ENCODE data around the gene MED13L. TPM values are rescaled to one million over a fixed set of nuclear protein-coding genes. Genes with fewer than 3 reads are reported as not detected.

MED13L gene
- total and polyA plus RNA-seq, 11 donors, result 12.2 to 84.1 (median 60.2) TPM

DNA sequence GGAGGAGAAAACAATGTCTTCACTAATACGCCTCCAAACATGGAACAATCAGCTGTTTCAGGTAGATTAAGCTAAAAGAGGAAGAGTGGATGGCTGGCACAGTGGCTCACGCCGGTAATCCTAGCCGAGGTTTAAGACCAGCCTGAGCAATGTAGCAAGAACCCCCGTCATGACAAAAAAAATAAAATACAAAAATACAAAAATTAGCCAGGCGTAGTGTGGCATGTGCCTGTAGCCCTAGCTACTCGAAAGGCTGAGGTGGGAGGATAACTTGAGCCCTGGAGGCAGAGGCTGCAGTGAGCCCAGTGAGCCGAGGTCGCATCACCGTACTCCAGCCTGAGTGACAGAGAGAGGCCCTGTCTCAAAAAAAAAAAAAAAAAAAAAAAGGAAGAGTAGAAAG, 1.2 kb upstream of the MED13L start:
- intact Hi-C loops (cut with DNase I), result loop anchor here in 9 of 10 donors (1.0 to 10.0 kb wide), 10 partner anchors 19 to 414 kb away; no protein-coding TSS in a partner anchor
- Histone ChIP-seq H3K4me3 (peak overlapping the region in 3 of 12 donors; percentile 78 to 95 (median 90)), H3K27me3 (no peaks in the 10 kb centered on the region), H3K4me1 (peaks cover 0 to 63% (median 21%) of the 10 kb centered on the region in 12 donors), H3K36me3 (no peaks in the 10 kb centered on the region), H3K27ac (no peak overlapping the region), H3K9me3 (no peaks in the 10 kb centered on the region)
- WGBS, 4 donors, result 88 to 94% (median 91%) methylated on average over 10 of the region's 10 CpGs
- DNase-seq, result peak in 1 of 5 donors; percentile 22
- ATAC-seq, result no peak
- TF ChIP-seq POLR2A (IDR thresholded peaks at IDR 0.05), result no peak
- TF ChIP-seq CTCF (IDR thresholded peaks at IDR 0.05), result no peak

DNA sequence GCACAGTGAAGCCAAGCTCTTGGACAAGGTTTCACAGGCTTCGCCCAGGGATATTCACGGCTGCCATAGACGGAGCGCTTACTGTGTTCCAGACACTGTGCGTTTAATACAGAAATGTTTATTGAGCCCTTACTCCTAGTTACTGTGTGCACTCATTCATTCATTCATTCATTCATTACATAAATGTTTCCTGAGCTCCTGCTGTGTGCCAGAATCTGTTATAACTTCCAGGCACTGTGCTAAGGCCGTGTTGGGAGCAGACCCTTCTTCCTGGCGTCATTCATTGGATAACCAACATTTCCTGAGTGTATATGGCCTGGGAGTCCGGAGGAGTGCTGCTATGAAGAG, 760 bp upstream of the MED13L start:
- WGBS, 4 donors, result 49 to 59% (median 53%) methylated on average over 8 of the region's 8 CpGs
- peaks cover 0 to 63% (median 25%) of the 10 kb centered on the region in 12 donors for H3K4me1 ChIP-seq
- no peaks in the 10 kb centered on the region for H3K27me3 ChIP-seq
- H3K4me3 ChIP-seq, result peak overlapping the region; percentile 15 to 95 (median 88)
- peak overlapping the region in 8 of 12 donors; percentile 23 to 99 (median 94) for H3K27ac ChIP-seq
- TF ChIP-seq POLR2A (IDR thresholded peaks at IDR 0.05) (no peak), CTCF (IDR thresholded peaks at IDR 0.05) (no peak)
- intact Hi-C loops (cut with DNase I), result loop anchor here in 9 of 10 donors (5.0 to 10.0 kb wide), 9 partner anchors 124 to 414 kb away; no protein-coding TSS in a partner anchor
- DNase-seq (no peak), ATAC-seq (no peak)
- no peaks in the 10 kb centered on the region for H3K36me3 ChIP-seq
- H3K9me3 ChIP-seq, result no peaks in the 10 kb centered on the region

- peak in 2 of 12 donors; percentile 4 to 13 for TF ChIP-seq CTCF (IDR thresholded peaks at IDR 0.05)
- TF ChIP-seq POLR2A (IDR thresholded peaks at IDR 0.05), result no peak
- Histone ChIP-seq H3K27ac (peak overlapping the region; percentile 90 to 99 (median 95)), H3K27me3 (no peaks in the 10 kb centered on the region), H3K36me3 (no peaks in the 10 kb centered on the region), H3K4me1 (peaks cover 0 to 56% (median 34%) of the 10 kb centered on the region in 12 donors), H3K9me3 (no peaks in the 10 kb centered on the region), H3K4me3 (peak overlapping the region; percentile 71 to 95 (median 88))
- ATAC-seq (peak; percentile 12 to 62 (median 38)), DNase-seq (peak; percentile 61 to 88 (median 77))
- WGBS, 4 donors, result 0 to 1% (median 1%) methylated on average over 38 to 101 of the region's 104 CpGs
- intact Hi-C loops (cut with DNase I), result loop anchor here in 9 of 10 donors (1.0 to 10.0 kb wide), 12 partner anchors 125 to 415 kb away; no protein-coding TSS in a partner anchor
Observed at GRCh38 chr12:116276652-116277466, 634 bp downstream of the MED13L start.

All from heart left ventricle (tissue), 16 donors.